ENCODE results near the gene CBX8. TPM values are rescaled to one million over a fixed set of nuclear protein-coding genes. Genes with fewer than 3 reads are reported as not detected.

CBX8 gene
- total and polyA plus RNA-seq, 2 of the 13 experiments (the other 11 are each of a cell fraction or from before 2014, with no cell fraction given) = 0.34 to 12.6 TPM

DNA sequence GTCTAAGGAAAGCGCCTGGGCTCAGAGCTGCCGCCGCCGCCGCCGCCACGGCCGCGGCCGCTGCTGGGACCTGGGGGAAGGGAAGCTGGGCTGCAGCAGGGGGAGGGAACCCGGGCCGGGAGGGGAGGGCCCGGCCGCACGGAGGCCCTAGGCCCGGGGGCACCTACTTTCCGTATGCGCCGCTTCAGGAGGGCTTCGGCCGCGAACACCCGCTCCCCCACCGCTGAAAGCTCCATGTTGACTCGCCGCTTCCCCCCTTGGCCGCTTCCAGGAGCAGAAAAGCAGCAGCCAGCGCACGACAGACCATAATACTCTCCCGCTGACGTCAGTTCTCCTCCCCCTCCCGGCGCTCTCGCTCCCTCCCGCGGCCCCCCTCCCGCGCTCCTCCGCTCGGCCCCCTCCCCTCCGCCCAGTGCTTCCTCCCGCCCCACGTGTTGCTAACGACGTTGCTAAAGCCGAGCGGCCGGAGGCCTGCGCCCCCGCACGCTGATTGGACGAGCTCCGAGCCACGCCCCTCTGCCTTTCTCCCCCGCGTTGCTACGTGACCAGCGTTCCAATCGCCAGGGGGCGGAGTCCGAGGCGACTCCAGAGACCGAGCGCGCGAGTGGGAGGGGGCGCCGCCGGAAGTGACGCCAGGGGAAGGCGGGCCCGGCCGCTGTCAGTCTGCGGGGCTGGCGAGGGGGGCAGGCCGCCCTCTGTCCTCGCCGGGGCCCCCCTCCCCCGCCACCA is at the start of gene CBX8 (continued):
- TF ChIP-seq, protein P1, sequence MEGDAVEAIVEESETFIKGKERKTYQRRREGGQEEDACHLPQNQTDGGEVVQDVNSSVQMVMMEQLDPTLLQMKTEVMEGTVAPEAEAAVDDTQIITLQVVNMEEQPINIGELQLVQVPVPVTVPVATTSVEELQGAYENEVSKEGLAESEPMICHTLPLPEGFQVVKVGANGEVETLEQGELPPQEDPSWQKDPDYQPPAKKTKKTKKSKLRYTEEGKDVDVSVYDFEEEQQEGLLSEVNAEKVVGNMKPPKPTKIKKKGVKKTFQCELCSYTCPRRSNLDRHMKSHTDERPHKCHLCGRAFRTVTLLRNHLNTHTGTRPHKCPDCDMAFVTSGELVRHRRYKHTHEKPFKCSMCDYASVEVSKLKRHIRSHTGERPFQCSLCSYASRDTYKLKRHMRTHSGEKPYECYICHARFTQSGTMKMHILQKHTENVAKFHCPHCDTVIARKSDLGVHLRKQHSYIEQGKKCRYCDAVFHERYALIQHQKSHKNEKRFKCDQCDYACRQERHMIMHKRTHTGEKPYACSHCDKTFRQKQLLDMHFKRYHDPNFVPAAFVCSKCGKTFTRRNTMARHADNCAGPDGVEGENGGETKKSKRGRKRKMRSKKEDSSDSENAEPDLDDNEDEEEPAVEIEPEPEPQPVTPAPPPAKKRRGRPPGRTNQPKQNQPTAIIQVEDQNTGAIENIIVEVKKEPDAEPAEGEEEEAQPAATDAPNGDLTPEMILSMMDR (CRISPR knock-in tag; IDR thresholded peaks at IDR 0.05) = peak; percentile 72
- TF ChIP-seq AKAP8 (CRISPR knock-in tag; IDR thresholded peaks at IDR 0.05) (peak; percentile 79; the same call in 1 of the 2 replicates), MTF1 (CRISPR knock-in tag; IDR thresholded peaks at IDR 0.05) (no peak), RBM39 (IDR thresholded peaks at IDR 0.05; ENCODE audit: low read depth, low read length, poor library complexity, severe bottlenecking) (peak; percentile 87), EEA1 (CRISPR knock-in tag; IDR thresholded peaks at IDR 0.05; ENCODE audit: borderline replicate concordance) (no peak), RFX5 (IDR thresholded peaks at IDR 0.05; ENCODE audit: low read depth, low read length) (peak; percentile 87), PHF8 (CRISPR knock-in tag; IDR thresholded peaks at IDR 0.05) (peak; percentile 82), FOXO1 (CRISPR knock-in tag; IDR thresholded peaks at IDR 0.05) (peak; percentile 37), TBX2 (CRISPR knock-in tag; IDR thresholded peaks at IDR 0.05; ENCODE audit: borderline replicate concordance) (peak; percentile 59; the same call in 1 of the 2 replicates), KDM1A (CRISPR knock-in tag; IDR thresholded peaks at IDR 0.05) (no peak), PCBP1 (IDR thresholded peaks at IDR 0.05; ENCODE audit: borderline replicate concordance, low read depth, low read length) (peak; percentile 46; the same call in 1 of the 2 replicates)
- TF ChIP-seq, protein P2, sequence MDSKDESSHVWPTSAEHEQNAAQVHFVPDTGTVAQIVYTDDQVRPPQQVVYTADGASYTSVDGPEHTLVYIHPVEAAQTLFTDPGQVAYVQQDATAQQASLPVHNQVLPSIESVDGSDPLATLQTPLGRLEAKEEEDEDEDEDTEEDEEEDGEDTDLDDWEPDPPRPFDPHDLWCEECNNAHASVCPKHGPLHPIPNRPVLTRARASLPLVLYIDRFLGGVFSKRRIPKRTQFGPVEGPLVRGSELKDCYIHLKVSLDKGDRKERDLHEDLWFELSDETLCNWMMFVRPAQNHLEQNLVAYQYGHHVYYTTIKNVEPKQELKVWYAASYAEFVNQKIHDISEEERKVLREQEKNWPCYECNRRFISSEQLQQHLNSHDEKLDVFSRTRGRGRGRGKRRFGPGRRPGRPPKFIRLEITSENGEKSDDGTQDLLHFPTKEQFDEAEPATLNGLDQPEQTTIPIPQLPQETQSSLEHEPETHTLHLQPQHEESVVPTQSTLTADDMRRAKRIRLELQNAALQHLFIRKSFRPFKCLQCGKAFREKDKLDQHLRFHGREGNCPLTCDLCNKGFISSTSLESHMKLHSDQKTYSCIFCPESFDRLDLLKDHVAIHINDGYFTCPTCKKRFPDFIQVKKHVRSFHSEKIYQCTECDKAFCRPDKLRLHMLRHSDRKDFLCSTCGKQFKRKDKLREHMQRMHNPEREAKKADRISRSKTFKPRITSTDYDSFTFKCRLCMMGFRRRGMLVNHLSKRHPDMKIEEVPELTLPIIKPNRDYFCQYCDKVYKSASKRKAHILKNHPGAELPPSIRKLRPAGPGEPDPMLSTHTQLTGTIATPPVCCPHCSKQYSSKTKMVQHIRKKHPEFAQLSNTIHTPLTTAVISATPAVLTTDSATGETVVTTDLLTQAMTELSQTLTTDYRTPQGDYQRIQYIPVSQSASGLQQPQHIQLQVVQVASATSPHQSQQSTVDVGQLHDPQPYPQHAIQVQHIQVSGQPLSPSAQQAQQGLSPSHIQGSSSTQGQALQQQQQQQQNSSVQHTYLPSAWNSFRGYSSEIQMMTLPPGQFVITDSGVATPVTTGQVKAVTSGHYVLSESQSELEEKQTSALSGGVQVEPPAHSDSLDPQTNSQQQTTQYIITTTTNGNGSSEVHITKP (CRISPR knock-in tag; IDR thresholded peaks at IDR 0.05; ENCODE audit: low read depth) = no peak
- TF ChIP-seq, protein P3, sequence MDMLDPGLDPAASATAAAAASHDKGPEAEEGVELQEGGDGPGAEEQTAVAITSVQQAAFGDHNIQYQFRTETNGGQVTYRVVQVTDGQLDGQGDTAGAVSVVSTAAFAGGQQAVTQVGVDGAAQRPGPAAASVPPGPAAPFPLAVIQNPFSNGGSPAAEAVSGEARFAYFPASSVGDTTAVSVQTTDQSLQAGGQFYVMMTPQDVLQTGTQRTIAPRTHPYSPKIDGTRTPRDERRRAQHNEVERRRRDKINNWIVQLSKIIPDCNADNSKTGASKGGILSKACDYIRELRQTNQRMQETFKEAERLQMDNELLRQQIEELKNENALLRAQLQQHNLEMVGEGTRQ (IDR thresholded peaks at IDR 0.05; ENCODE audit: low read depth, low read length) = peak; percentile 43; the same call in 1 of the 2 replicates
- TF ChIP-seq, protein P3 (CRISPR knock-in tag; IDR thresholded peaks at IDR 0.05; ENCODE audit: borderline replicate concordance) = no peak
- TF ChIP-seq, protein P4, sequence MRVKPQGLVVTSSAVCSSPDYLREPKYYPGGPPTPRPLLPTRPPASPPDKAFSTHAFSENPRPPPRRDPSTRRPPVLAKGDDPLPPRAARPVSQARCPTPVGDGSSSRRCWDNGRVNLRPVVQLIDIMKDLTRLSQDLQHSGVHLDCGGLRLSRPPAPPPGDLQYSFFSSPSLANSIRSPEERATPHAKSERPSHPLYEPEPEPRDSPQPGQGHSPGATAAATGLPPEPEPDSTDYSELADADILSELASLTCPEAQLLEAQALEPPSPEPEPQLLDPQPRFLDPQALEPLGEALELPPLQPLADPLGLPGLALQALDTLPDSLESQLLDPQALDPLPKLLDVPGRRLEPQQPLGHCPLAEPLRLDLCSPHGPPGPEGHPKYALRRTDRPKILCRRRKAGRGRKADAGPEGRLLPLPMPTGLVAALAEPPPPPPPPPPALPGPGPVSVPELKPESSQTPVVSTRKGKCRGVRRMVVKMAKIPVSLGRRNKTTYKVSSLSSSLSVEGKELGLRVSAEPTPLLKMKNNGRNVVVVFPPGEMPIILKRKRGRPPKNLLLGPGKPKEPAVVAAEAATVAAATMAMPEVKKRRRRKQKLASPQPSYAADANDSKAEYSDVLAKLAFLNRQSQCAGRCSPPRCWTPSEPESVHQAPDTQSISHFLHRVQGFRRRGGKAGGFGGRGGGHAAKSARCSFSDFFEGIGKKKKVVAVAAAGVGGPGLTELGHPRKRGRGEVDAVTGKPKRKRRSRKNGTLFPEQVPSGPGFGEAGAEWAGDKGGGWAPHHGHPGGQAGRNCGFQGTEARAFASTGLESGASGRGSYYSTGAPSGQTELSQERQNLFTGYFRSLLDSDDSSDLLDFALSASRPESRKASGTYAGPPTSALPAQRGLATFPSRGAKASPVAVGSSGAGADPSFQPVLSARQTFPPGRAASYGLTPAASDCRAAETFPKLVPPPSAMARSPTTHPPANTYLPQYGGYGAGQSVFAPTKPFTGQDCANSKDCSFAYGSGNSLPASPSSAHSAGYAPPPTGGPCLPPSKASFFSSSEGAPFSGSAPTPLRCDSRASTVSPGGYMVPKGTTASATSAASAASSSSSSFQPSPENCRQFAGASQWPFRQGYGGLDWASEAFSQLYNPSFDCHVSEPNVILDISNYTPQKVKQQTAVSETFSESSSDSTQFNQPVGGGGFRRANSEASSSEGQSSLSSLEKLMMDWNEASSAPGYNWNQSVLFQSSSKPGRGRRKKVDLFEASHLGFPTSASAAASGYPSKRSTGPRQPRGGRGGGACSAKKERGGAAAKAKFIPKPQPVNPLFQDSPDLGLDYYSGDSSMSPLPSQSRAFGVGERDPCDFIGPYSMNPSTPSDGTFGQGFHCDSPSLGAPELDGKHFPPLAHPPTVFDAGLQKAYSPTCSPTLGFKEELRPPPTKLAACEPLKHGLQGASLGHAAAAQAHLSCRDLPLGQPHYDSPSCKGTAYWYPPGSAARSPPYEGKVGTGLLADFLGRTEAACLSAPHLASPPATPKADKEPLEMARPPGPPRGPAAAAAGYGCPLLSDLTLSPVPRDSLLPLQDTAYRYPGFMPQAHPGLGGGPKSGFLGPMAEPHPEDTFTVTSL (CRISPR knock-in tag; IDR thresholded peaks at IDR 0.05; ENCODE audit: borderline replicate concordance) = no peak

Data from HepG2 (cell line).